Stimulated activated CD8-positive, alpha-beta memory T cell treated with anti-CD3 and anti-CD28 coated beads, Interleukin-15, amount 100 ng/mL, for 4 hours (primary cell): ENCODE results near the gene SELENOW.

Experiments
- DNase-seq, 2 donors: peaks; one replicate each; pipeline ENCODE4 v3.0.0-alpha.2; 2020; ENCODE audit warnings: low read depth in 2 of 2

Gene SELENOW

DNA sequence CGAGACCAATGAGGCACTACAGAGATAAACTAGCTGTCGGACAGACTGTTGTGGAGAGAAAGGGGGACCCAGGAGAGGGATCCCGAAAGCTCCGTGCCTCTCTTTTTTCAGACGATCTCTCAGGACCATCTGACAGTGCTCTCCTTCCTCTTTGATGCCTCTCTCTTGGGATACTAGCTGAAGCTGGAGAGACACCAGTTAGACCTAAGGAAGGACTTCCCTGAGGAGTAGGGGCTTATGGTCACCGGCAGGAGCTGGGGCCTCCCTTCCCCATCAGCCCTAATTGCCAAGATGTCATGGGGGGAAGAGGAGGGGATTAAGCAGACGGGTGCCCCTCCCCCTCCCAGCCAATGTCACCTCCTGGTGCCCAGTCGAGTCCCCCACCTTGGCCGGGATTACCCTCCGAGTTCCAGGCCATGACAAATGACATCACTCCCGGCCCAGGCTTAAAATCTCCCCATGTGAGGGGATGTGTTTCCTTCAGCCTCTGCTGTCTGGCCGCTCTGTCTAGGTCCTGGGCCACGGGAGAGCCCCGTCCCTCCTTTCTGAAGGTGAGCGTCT lies 43.0 kb downstream of the SELENOW start, which contains the start of gene CRX:
CRX (plus strand) TSS at position 478 of the 561 bp plus-strand sequence. CDS start 12,507 bp downstream, outside the sequence.
- no peak for DNase-seq

DNA sequence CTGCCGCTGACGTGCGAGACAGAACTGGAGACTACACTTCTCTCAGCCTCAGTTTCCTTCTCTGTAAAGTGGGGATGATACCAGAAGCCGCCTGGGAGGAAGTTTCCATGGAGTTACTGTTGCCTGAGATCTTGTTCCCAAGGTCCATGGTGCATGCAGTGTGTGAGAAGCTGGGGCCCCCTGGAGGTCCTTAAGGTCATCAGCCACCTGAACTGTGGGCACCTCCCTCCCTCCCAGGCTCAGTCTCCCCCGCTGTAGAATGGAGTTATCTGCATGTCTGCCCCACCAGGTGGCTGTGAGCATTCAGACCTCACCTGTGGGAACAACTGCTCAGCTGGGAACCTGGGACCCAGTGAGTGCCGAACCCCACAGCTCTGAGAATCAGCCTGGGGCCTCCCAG lies 45.9 kb downstream of the SELENOW start:
- DNase-seq: no peak

DNA sequence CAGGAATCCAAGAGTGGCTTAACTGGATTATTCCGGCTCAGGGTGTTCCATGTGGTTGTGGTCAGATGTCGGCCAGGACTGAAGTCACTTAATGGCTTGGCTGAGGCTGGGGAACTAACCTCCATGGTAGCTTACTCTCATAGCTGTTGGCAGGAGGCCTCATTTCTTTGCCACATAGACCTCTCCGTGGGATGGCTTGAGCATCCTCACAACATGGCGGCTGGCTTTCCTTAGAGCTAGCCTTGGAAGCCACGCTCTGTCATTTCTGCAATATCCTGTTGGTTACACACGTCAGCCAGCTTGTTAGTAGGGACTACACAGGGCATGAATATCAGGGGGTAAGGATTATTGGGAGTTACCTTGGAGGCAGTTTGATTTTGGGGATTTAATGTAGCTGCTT lies 48.3 kb downstream of the SELENOW start:
- DNase-seq: no peak

GRCh38 chr19:47832723-47833122 lies 54.2 kb downstream of the SELENOW start:
- no peak for DNase-seq
